HG03469 (cell line): ENCODE results near the gene HIKESHI.
"Not testable (repeated sequence)": the region's sequence is repeated elsewhere in the genome, so short reads cannot be mapped to it uniquely, and the experiment has no call there.

Experiments used
- ATAC-seq: cut with Tn5 transposase; IDR thresholded peaks from one replicate; pipeline ENCODE4 v1.9.1; 2021; ENCODE audit warnings: mild to moderate bottlenecking, moderate library complexity, moderate number of reproducible peaks; ENCODE audit not compliant: unreplicated experiment

The HIKESHI gene

DNA sequence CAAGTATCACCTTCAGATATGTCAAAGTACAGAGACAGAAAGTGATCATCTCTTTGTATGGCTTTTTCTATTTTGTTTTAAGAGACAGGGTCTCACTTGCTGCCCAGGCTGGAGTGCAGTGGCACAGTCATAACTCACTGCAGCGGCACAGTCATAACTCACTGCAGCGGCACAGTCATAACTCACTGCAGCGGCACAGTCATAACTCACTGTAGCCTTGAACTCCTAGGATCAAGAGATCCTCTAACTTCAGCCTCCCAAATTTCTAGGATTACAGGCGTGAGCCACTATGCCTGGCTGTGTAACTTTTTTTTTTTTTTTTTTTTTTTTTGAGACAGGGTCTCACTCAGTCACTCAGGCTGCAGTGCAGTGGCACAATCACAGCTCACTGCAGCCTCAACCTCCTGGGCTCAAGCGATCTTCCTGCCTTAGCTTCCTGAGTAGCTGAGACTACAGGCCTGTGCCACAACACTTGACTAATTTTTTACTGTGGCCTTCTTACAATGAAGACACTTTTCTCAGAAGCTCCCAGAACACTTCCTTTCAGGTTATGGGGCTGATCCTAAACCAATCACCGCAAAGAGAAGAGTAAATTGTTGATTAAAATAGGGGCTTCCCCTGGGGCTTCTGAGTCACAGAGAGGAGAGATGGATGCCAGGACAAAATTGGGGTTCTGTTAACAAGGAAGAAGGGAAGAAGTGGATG, 9.0 kb upstream of the HIKESHI start:
- peak; percentile 30 for ATAC-seq

GRCh38 chr11:86294026-86294425, 8.0 kb upstream of the HIKESHI start:
- no peak for ATAC-seq

DNA sequence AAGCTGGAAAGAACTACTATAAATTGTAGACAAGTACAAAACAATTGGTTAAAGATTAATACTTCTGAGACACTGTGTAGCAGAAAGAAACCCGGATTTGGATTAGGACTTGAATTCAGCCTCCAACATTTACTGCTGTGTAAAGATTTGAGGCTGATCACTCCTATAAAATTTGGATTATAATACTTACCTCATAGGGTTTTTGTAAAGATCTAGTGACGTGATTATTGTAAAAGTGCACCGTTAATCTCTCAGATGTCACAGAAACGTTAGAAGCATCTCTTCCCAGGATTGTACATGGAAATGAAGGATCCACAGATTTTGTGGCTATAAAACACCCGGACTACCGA, 323 bp upstream of the HIKESHI start:
- peak; percentile 10 for ATAC-seq

GRCh38 chr11:86303257-86303656, 1.2 kb downstream of the HIKESHI start:
- no peak for ATAC-seq

DNA sequence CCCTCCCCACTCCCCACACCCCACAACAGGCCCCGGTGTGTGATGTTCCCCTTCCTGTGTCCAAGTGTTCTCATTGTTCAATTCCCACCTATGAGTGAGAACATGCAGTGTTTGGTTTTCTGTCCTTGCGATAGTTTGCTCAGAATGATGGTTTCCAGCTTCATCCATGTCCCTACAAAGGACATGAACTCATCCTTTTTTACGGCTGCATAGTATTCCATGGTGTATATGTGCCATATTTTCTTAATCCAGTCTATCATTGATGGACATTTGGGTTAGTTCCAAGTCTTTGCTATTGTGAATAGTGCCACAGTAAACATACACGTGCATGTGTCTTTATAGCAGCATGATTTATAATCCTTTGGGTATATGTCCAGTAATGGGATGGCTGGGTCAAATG, 6.7 kb downstream of the HIKESHI start:
- ATAC-seq, result not testable (repeated sequence)

DNA sequence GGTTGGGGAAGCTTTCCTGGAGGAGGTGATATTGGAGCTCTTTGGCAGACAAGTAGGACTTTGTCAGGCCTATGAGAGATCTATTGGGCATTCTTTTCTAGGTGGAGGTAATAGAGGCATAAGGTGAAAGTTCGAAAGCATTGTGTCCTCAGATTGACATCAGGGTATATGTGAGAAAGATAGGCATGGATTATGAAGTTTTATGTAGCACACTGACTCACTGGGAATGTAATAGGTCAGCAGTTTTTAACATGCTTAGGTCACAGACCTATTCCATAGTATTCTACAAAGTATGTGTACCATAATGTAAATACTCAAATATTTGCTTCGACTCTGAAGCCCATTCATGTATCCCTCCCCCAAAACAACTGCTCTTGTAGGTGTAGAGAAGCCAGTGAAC, 11.8 kb downstream of the HIKESHI start:
- ATAC-seq, result no peak

- ATAC-seq, result no peak
Observed at GRCh38 chr11:86314636-86315035, 12.6 kb downstream of the HIKESHI start.

- ATAC-seq, result no peak
Observed at GRCh38 chr11:86335131-86335767, 33.2 kb downstream of the HIKESHI start.

- ATAC-seq, result no peak
Observed at GRCh38 chr11:86337227-86337626, 35.2 kb downstream of the HIKESHI start.

DNA sequence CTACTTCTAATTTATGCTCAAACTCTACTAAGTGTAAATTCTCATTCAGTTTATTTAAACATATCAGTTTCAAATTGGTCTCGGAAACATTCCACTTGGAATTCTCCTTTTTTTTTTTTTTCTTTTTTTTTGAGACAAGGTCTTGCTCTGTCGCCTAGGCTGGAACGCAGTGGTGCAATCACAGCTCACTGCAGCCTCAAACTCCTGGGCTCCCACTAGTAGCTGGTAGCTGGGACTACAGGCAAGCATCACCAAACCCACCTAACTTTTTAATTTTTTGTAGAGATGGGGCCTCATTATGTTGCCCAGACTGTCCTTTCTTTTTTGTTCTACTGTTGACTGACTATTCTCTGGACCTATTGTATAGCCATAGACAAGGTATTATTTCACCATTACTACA, 39.3 kb downstream of the HIKESHI start:
- no peak for ATAC-seq

- no peak for ATAC-seq
Observed at GRCh38 chr11:86346513-86346912, 44.5 kb downstream of the HIKESHI start.

DNA sequence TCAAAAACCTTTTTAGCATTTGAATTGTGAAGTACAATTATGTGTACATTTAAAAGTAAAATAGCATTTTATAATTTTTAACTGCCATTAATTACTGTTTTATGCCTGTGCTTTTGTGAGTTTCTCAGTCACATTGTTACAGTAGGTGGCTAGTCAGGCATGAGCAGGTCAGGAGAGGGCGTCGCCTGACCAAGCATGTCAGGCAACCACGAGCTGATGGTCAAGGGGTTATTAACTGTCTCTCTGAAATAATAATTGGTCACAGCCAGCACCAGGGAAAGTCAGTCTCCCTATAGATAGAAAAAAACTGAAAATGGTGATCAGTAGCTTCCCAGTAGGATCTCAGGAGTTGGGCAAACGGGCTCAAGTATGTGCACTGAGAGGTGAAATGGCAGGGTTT, 53.2 kb downstream of the HIKESHI start:
- no peak for ATAC-seq

DNA sequence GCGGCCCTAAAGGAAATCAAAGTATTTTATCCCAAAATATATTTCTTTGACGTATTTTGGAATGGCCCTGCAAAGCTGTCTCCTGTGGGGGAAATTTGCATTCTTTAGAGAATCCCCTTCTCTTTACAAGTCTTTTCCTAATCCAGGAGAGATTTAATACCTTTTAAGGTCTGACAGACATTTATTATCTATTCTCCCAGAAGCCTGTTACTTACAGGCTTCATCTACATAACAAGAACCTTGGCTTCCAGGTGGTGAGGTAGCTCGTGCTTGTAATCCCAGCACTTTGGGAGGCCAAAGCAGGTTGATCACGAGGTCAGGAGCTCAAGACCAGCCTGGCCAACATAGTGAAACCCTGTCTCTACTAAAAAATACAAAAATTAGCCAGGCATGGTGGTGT, 55.4 kb downstream of the HIKESHI start:
- not testable (repeated sequence) for ATAC-seq

DNA sequence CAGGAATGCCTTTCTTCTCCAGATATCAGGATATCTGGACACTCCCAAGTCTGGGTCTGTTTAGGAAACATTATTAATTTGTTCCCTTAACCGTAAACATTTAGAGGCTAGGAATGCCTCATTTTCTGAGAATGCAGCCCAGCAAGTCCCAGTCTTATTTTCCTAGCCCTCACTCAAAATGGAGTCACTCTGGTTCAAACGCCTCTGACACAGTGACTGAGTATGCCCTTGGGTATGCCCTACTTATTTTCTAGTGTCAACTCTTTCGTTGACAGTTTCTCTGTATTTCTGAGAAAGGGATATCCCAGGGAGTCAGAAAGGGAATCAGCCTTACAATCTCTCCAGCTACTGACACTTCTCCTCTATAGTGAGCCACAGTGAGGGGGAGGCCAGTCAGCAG, 56.7 kb downstream of the HIKESHI start:
- ATAC-seq, result no peak

GRCh38 chr11:86360775-86361395, 58.8 kb downstream of the HIKESHI start:
- no peak for ATAC-seq

GRCh38 chr11:86363424-86363823, 61.4 kb downstream of the HIKESHI start:
- ATAC-seq, result no peak

DNA sequence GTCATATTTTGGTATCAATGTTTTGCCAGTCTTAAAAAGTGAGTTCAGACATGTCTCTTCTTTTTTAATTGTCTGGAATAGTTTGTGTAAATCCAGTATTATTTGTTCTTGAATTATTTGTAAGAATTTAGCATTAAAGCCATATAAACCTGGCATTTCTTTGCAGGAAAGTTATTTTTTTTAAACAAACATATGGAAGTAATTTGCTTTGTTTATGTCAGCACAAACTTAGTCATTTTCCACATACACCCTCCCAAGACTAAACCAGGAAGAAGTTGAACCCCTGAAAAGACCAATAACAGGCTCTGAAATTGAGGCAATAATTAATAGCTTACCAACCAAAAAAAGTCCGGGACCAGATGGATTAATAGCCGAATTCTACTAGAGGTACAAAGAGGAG, 63.5 kb downstream of the HIKESHI start:
- ATAC-seq, result no peak

GRCh38 chr11:86369668-86370067, 67.6 kb downstream of the HIKESHI start:
- ATAC-seq, result no peak

DNA sequence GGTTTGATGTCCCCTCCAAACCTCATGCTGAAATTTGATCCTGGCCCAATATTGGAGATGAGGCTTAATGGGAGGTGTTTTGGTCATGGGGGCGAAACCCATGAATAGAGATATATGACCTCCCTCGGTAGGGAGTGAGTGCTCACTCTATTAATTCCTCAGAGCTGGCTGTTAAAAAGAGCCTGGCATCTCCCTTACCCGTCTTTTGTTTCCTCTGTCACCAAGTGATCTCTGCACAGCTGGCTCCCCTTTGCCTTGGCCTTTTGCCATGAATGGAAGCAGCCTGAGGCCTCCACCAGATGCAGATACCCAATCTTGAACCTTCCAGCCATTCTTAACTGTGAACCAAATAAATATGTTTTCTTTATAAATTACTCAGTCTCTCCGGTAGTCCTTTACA, 68.1 kb downstream of the HIKESHI start:
- no peak for ATAC-seq

DNA sequence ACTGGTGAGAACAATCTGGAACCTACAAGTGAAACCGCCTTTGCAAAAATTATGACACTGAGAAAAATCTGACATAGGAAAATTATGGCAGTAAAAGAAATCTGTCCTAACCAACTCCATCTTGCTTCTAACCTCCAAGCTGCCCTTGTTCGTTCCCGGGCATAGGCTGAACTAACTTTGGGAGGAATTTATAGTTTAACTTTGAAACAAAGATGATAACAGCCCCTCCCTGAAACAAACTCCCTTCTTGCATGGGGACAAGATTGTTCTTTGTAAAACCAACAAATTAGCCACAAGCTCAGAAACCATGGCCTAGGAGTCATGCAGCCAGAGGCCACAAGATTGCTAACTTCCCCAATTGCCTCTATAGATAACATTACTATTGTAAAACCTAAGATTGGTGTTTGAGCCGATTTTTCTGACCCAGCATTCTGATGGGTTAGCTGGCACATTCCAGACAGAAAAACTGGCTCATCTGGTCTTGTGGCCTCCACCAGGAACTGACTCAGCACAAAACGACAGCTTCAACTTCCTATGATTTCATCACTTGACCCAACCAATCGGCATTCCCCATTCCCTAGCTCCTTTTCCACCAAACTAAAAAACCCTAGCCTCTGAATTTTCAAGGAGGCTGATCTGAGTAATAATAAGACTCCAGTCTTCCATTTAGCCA, 69.0 kb downstream of the HIKESHI start:
- ATAC-seq, result no peak

GRCh38 chr11:86372041-86372440, 70.0 kb downstream of the HIKESHI start:
- no peak for ATAC-seq

GRCh38 chr11:86372586-86372985, 70.5 kb downstream of the HIKESHI start:
- ATAC-seq, result no peak
